GM23248 (cell line): ENCODE data around the gene CD1D. TPM values are rescaled to one million over a fixed set of nuclear protein-coding genes. Genes with fewer than 3 reads are reported as not detected.

Experiments used
- DNase-seq: peaks from one replicate; pipeline ENCODE4 v3.0.0-alpha.2; 2015
- H2AFZ ChIP-seq: fragments of 200-600 bp; sonication (generic); 2 replicates; pipeline ENCODE4 v1.6.1; 2016; ENCODE audit warnings: antibody characterized with exemption
- H3F3A ChIP-seq: fragments of 200-600 bp; sonication (generic); 2 replicates; pipeline ENCODE4 v1.6.1; 2016; ENCODE audit warnings: mild to moderate bottlenecking, antibody characterized with exemption, mixed run types; ENCODE audit not compliant: insufficient read depth
- H3K27ac ChIP-seq: fragments of 200-600 bp; sonication (generic); 2 replicates; pipeline ENCODE4 v1.5.1; 2016; ENCODE audit warnings: mild to moderate bottlenecking
- H3K27me3 ChIP-seq: fragments of 200-600 bp; sonication (generic); replicated peaks from 2 replicates; pipeline ENCODE4 v1.6.1; 2016; ENCODE audit warnings: mild to moderate bottlenecking; ENCODE audit not compliant: insufficient read depth
- H3K36me3 ChIP-seq: fragments of 200-600 bp; sonication (generic); 2 replicates; pipeline ENCODE4 v1.6.1; 2016; ENCODE audit warnings: low read depth, mild to moderate bottlenecking
- H3K4me1 ChIP-seq: fragments of 200-600 bp; sonication (generic); 2 replicates; pipeline ENCODE4 v1.6.1; 2016; ENCODE audit warnings: mild to moderate bottlenecking; ENCODE audit not compliant: insufficient read depth
- H3K4me2 ChIP-seq: fragments of 200-600 bp; sonication (generic); one replicate; pipeline ENCODE4 v1.6.1; 2016; ENCODE audit warnings: mild to moderate bottlenecking; ENCODE audit not compliant: unreplicated experiment
- H3K4me3 ChIP-seq: fragments of 200-600 bp; sonication (generic); 2 replicates; pipeline ENCODE4 v1.5.1; 2016; ENCODE audit warnings: mild to moderate bottlenecking
- H3K79me2 ChIP-seq: fragments of 200-600 bp; sonication (generic); 2 replicates; pipeline ENCODE4 v1.6.1; 2016; ENCODE audit warnings: mild to moderate bottlenecking; ENCODE audit not compliant: insufficient read depth
- H3K9ac ChIP-seq: fragments of 200-600 bp; sonication (generic); 2 replicates; pipeline ENCODE4 v1.6.1; 2016; ENCODE audit warnings: mild to moderate bottlenecking
- H3K9me2 ChIP-seq: fragments of 200-600 bp; sonication (generic); 2 replicates; pipeline ENCODE4 v1.6.1; 2016; ENCODE audit warnings: mixed run types, mild to moderate bottlenecking, moderate library complexity; ENCODE audit not compliant: insufficient read depth
- H3K9me3 ChIP-seq: fragments of 200-600 bp; sonication (generic); one replicate; pipeline ENCODE4 v1.6.1; 2017; ENCODE audit warnings: low read depth
- H4K20me1 ChIP-seq: fragments of 200-600 bp; sonication (generic); 2 replicates; pipeline ENCODE4 v1.6.0; 2016; ENCODE audit not compliant: insufficient read depth
- EZH2 ChIP-seq: fragments of 200-600 bp; sonication (generic); IDR thresholded peaks from 2 replicates; pipeline ENCODE4 v1.6.1; 2018; ENCODE audit warnings: antibody characterized with exemption, mild to moderate bottlenecking; ENCODE audit not compliant: insufficient read depth, poor library complexity, severe bottlenecking
- EZH2phosphoT487 ChIP-seq: fragments of 200-600 bp; sonication (generic); IDR thresholded peaks from 2 replicates; pipeline ENCODE4 v1.6.1; 2018; ENCODE audit warnings: antibody characterized with exemption, moderate library complexity, mild to moderate bottlenecking, low read depth; ENCODE audit not compliant: insufficient read depth
- WGBS, 2 experiments: methylation state at CpG; one replicate each; pipeline ENCODE4 v1.1.6; 2015 to 2017; ENCODE audit warnings: low lambda C conversion rate in 2 of 2, low coverage in 1 of 2; ENCODE audit errors: missing lambda C conversion rate in 2 of 2; 5-methylcytosine and 5-hydroxymethylcytosine counted together
- in situ Hi-C: fragments of 300-500 bp; cut with MboI; formaldehyde crosslinking; loops from 2 replicates; pipeline ENCODE4 v1.15.0; 2020
- polyA plus RNA-seq: library from polyadenylated mRNA; unstranded; fragments of >200 nt; fragmentation: Nextera tagmentation; extraction: Ambion mirVana; gene quantifications from 2 replicates; pipeline ENCODE4 v1.2.1, GENCODE V29; 2016
- total RNA-seq: library from RNA; depleted of rRNA; stranded (reverse); fragments of >200 nt; shearing (Covaris generic); gene quantifications from 2 replicates; pipeline ENCODE4 v1.2.3, GENCODE V29; 2014

Gene CD1D
- total and polyA plus RNA-seq, 2 experiments from 2014 or later: not detected

DNA sequence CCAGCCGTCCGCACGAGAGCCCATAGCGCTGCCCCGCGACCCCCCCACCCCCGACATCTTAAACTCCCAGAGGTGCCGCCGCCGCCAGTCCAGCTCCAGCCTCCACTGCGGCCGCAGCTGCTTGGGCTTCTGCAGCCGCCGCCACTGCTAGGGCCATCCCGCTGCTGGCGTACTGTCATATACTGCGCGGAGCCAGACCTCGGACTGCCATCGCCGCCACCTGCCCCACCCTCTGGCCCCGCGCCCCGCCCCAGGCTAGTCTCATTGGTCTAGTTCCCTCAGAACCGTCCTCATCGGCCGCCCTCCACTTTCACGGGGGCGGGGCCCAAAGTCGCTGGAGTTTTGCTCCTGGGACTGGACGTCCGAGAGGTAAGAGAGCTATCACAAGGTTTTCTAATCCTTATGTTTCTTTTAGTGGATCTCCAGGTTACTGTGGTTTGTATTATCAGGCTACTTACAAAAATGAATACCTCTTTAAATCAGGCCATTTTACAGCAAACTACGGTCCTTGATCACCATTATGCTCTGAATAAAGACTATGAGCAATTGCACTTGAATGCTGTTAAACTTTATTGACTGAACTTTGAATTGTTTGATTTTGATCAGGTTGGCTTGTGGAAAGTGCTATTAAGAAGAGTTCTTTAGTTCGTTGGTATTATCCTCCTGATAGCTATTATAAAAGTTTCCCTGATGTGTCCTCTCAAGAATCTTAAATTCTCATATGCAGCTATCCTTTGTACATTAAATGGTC lies 2.8 kb upstream of the CD1D start:
- H3K4me2 ChIP-seq: peak overlapping the region; percentile 65
- no peaks in the 10 kb centered on the region for H3K4me1 ChIP-seq
- H3K27ac ChIP-seq: no peak overlapping the region
- WGBS, 2 experiments: 34 to 35% methylated on average over 33 to 34 of the region's 34 CpGs
- H3K9me2 ChIP-seq: no peaks in the 10 kb centered on the region
- H3K9ac ChIP-seq: no peak overlapping the region
- H3K9me3 ChIP-seq: no peaks in the 10 kb centered on the region
- DNase-seq: peak; percentile 61
- H3K79me2 ChIP-seq: no peaks in the 10 kb centered on the region
- TF ChIP-seq EZH2 (no peak), EZH2phosphoT487 (no peak)
- H4K20me1 ChIP-seq: no peaks in the 10 kb centered on the region
- in situ Hi-C loops: no loop called here
- H3F3A ChIP-seq: no peaks in the 10 kb centered on the region
- no peaks in the 10 kb centered on the region for H3K36me3 ChIP-seq
- peak overlapping the region; percentile 58 for H3K4me3 ChIP-seq
- H3K27me3 ChIP-seq: peaks cover 50% of the 10 kb centered on the region
- peak overlapping the region; percentile 41 for H2AFZ ChIP-seq

DNA sequence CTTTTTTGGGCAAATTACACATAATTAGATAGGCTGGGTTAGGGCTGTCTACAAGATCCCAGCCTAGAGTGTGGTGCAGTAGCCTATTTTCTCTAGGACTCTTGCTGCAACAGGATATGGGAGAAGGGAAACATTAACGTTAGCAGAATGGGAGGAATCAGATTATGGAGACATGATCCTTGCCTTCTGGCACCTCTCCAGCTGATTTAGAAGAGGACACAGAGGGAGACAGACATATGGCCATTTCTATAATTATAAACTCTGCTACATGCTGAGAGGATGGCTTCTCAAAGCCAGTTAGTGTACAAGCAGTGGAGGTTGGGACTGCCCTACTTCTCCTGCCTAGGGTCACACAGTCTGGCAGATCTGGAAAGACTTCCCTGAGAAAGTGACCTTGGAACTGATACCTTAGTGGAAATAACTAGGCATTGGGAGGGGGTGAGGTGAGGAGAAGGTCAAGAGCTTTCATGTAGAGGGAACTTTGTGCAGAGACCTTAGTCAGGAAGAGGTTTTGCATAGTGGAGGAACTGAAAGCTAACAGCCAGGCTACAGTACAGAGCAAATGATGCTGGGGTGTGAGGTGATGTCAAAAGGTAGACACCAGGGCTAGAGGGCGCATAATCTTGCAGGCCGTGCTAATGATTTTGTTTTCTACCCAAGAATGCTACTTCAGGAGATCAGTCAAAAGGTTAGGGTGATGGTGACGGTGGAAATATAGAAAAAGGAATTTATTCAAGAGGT lies 1.2 kb upstream of the CD1D start:
- Histone ChIP-seq H3K27ac (no peak overlapping the region), H3K9me3 (no peaks in the 10 kb centered on the region), H3K9me2 (no peaks in the 10 kb centered on the region), H3K4me2 (no peak overlapping the region), H3K9ac (no peak overlapping the region), H3F3A (no peaks in the 10 kb centered on the region), H3K4me3 (no peak overlapping the region), H4K20me1 (no peaks in the 10 kb centered on the region), H3K36me3 (no peaks in the 10 kb centered on the region), H3K4me1 (no peaks in the 10 kb centered on the region), H3K79me2 (no peaks in the 10 kb centered on the region), H3K27me3 (peaks cover 58% of the 10 kb centered on the region), H2AFZ (no peak overlapping the region)
- DNase-seq: no peak
- no peak for TF ChIP-seq EZH2
- TF ChIP-seq EZH2phosphoT487: no peak
- 65 to 67% methylated on average over 4 of the region's 4 CpGs for WGBS, 2 experiments
- in situ Hi-C loops: no loop called here

GRCh38 chr1:158181577-158181922 lies 855 bp downstream of the CD1D start:
- 13 to 15% methylated on average over 13 of the region's 13 CpGs for WGBS, 2 experiments
- peak overlapping the region; percentile 69 for H3K4me3 ChIP-seq
- peak overlapping the region; percentile 88 for H3K4me2 ChIP-seq
- in situ Hi-C loops: no loop called here
- peaks cover 63% of the 10 kb centered on the region for H3K27me3 ChIP-seq
- H3K4me1 ChIP-seq: no peaks in the 10 kb centered on the region
- no peaks in the 10 kb centered on the region for H3K9me2 ChIP-seq
- no peaks in the 10 kb centered on the region for H4K20me1 ChIP-seq
- no peak overlapping the region for H3K9ac ChIP-seq
- H3K9me3 ChIP-seq: no peaks in the 10 kb centered on the region
- no peaks in the 10 kb centered on the region for H3F3A ChIP-seq
- peak overlapping the region; percentile 74 for H2AFZ ChIP-seq
- TF ChIP-seq EZH2phosphoT487: no peak
- H3K79me2 ChIP-seq: no peaks in the 10 kb centered on the region
- H3K27ac ChIP-seq: no peak overlapping the region
- H3K36me3 ChIP-seq: no peaks in the 10 kb centered on the region
- no peak for DNase-seq

DNA sequence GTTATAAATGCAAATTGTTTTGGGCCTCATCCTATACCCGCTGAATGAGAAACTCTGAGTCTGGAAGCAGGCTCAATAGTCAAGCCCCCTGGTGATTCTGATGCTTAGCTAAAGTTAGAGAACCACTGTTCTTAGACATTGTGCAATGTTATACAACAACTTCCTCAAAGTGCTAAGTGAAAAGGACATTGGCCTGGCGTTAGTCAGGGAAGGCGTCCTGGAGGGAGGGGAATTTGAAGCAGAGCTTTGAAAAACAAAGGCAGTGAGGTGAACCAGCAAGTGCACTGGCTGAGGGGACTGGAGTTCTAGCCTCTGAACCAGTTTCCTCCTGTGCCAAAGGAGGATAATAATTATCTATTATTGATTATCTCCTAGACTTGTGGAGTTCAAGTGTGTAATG lies 5.1 kb downstream of the CD1D start:
- H4K20me1 ChIP-seq: no peaks in the 10 kb centered on the region
- H3K4me3 ChIP-seq: no peak overlapping the region
- DNase-seq: no peak
- no peaks in the 10 kb centered on the region for H3K9me3 ChIP-seq
- in situ Hi-C loops: no loop called here
- peaks cover 50% of the 10 kb centered on the region for H3K27me3 ChIP-seq
- H3K4me1 ChIP-seq: no peaks in the 10 kb centered on the region
- TF ChIP-seq EZH2phosphoT487: no peak
- TF ChIP-seq EZH2: no peak
- H3K9ac ChIP-seq: no peak overlapping the region
- H3K36me3 ChIP-seq: no peaks in the 10 kb centered on the region
- 44% methylated on average over 3 of the region's 3 CpGs for WGBS, 2 experiments
- H3K4me2 ChIP-seq: no peak overlapping the region
- no peak overlapping the region for H3K27ac ChIP-seq
- no peak overlapping the region for H2AFZ ChIP-seq
- no peaks in the 10 kb centered on the region for H3F3A ChIP-seq
- H3K9me2 ChIP-seq: no peaks in the 10 kb centered on the region
- no peaks in the 10 kb centered on the region for H3K79me2 ChIP-seq
